ENCODE measurements around the gene PCDHA1.

PCDHA1 gene

DNA sequence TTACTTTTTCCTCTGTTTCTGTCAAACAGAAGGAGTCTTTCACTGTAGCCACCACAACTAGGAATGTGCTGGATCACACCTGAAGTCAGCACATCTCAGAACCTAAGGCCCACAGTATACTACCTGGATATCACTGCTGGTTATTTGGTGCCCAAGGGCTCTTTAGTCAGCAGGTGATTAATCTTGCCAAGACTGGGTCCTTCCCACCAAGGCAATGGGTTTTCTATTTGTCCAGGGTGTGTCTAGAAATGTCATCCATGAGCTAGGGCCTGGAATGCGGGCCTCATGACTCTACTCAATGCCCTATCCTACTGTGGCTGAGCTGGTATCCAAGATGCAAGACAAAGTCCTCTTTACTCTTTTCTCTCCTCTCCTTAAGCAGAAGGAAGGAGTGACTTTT is 130.4 kb downstream of the PCDHA1 start:
- no peak overlapping the region for H3K27ac Mint-ChIP-seq
- H3K4me1 Mint-ChIP-seq (ENCODE audit: low read depth): no peaks in the 10 kb centered on the region
- H3K27me3 Mint-ChIP-seq (ENCODE audit: low read depth): no peaks in the 10 kb centered on the region
- H3K36me3 Mint-ChIP-seq (ENCODE audit: low read depth): no peaks in the 10 kb centered on the region
- peaks cover 15% of the 10 kb centered on the region for H3K9me3 Mint-ChIP-seq
- no peak overlapping the region for H3K4me3 Mint-ChIP-seq

DNA sequence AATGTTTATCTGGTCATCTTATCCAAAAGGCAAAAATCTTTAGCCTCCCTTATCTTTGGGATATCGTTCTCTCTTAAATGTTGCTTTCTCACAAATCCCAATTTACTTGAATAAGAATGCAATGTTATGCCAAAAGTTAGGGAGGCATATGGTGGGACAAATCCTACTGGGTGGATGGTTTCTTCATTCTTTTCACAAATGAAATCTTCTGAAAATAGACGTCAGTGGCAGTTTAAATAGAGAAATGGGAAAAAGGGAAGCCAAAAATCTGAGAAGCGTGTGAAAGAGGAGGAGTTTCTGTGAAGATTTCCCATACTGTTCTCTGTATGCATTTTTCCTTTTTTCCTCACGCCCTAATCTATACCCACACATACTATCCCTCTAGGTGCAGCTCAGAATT is 137.7 kb downstream of the PCDHA1 start:
- Mint-ChIP-seq H3K36me3 (ENCODE audit: low read depth) (no peaks in the 10 kb centered on the region), H3K27ac (no peak overlapping the region), H3K4me3 (no peak overlapping the region), H3K9me3 (peaks cover 4% of the 10 kb centered on the region), H3K4me1 (ENCODE audit: low read depth) (no peaks in the 10 kb centered on the region), H3K27me3 (ENCODE audit: low read depth) (peaks cover 19% of the 10 kb centered on the region)

DNA sequence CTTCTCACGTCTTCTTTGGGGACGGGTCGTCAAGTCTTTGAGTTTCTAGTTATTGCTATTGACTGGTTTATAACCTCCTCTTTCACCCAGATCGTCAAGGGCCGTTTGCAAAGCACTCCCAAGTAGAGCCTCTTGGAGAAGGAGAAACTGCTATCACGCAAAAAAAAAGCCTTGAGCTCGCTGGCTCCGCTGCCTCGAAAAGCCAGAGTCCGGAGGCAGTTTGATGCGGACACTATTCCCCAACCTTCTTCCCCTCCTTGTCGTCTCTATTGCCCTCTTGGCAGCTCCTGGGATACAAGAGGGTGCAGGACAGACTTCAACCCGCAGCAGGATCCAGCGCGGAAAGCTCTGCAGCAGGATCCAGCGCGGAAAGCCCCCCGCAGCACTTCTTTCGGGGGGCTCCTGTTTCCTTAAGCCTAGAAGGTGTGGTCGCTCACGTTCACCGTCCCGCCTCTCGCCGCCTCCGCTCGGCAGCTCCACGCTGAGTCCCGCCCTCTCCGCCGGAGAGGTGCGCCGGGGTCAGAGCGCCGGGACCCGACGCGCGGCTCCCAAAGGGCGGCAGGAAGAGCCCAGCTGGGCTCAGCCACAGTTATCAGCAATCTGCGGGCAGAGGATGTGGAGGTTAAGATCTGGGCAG is 140.0 kb downstream of the PCDHA1 start, which contains the start of gene PCDHAC1:
TSS of gene PCDHAC1 (plus strand) at position 494 of the 637 bp plus-strand sequence. CDS start 594 bp downstream, outside the sequence.
- H3K36me3 Mint-ChIP-seq (ENCODE audit: low read depth): no peaks in the 10 kb centered on the region
- no peak within 1 kb of the TSS for H3K4me3 Mint-ChIP-seq
- H3K27ac Mint-ChIP-seq: no peak within 1 kb of the TSS
- H3K4me1 Mint-ChIP-seq (ENCODE audit: low read depth): no peaks in the 10 kb centered on the region
- peaks cover 22% of the 10 kb centered on the region for H3K27me3 Mint-ChIP-seq (ENCODE audit: low read depth)
- peaks cover 8% of the 10 kb centered on the region for H3K9me3 Mint-ChIP-seq

DNA sequence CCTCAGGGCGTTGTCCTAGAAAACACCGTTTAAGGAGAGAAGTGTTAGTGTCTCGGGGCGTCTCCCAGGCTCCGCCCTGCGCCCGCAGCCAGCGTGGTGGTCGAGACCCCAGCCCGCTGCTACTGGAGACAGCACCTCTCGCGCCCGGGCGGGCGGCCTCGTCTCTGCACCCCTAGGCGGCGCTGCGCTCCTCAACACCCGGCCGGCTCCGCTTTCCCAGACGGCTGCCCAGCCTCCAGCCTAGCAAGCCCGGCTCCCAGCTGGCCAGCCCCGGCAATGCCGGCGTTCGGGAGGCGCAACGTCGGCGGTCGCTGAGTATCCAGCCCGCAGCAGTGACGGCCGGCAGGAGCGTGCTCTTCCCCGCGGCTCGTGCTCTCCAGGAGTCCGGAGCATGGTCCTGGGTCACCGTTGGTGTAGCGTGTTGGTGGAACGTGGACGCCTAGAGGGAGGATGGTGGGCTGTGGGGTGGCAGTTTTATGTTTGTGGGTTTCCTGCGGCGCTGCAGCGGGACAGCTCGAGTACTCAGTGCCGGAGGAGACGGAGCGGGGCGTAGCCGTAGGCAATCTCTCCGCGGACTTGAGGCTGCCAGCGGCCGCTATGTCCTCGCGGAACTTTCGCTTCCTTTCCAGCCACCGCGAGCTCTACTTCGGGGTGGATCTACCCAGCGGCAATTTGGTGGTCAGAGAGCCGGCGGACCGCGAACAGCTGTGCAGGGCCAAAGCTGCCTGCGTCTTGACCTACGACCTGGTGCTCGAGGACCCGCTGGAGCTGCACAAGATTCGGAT is 140.7 kb downstream of the PCDHA1 start:
- Mint-ChIP-seq H3K27me3 (ENCODE audit: low read depth) (peaks cover 22% of the 10 kb centered on the region), H3K4me1 (ENCODE audit: low read depth) (no peaks in the 10 kb centered on the region), H3K27ac (no peak overlapping the region), H3K9me3 (peaks cover 8% of the 10 kb centered on the region), H3K4me3 (no peak overlapping the region), H3K36me3 (ENCODE audit: low read depth) (no peaks in the 10 kb centered on the region)

DNA sequence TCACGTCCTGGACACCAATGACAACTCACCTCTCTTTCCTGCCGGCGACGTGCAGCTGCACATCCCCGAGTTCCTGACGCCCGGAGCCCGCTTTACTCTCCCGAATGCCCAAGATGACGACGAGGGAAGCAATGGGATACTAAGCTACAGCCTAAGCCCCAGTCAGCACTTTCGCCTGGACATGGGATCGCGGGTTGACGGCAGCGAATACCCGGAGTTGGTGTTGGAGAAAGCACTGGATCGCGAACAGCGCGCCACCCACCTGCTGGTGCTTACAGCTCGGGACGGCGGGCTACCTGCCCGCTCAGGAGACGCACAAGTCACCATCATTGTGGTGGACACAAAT is 141.3 kb downstream of the PCDHA1 start:
- H3K4me1 Mint-ChIP-seq (ENCODE audit: low read depth): no peaks in the 10 kb centered on the region
- no peaks in the 10 kb centered on the region for H3K36me3 Mint-ChIP-seq (ENCODE audit: low read depth)
- no peak overlapping the region for H3K4me3 Mint-ChIP-seq
- peaks cover 8% of the 10 kb centered on the region for H3K9me3 Mint-ChIP-seq
- peaks cover 22% of the 10 kb centered on the region for H3K27me3 Mint-ChIP-seq (ENCODE audit: low read depth)
- no peak overlapping the region for H3K27ac Mint-ChIP-seq

DNA sequence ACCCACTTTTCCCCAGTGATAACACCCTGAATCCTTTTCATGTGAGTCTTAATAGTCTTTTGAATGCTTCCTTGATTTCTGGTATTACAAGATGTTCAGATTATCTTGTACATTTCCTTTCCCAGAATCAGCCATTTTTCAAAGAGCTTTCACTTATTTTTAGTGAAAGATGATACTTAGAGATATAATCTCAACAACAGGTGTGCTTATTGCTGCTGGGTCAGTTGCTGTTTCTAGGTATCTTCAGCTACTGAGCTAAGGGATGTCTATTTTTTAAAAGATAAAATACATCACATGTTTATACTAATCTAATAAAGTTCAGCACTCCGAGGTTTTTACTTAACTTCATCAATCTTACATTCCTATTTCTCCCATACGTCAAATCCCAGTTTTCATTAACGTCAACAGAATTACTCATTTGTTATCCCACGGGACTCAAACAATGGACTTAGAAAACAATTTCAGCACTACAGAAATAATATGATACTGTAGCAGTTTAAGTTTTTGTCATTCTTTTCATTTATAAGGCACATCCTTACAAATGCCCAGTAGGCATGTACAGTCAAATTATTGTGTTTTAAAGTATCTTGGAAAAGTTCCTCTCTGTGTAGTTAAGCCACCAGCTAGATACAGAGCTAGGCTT is 149.1 kb downstream of the PCDHA1 start:
- no peaks in the 10 kb centered on the region for H3K27me3 Mint-ChIP-seq (ENCODE audit: low read depth)
- no peaks in the 10 kb centered on the region for H3K36me3 Mint-ChIP-seq (ENCODE audit: low read depth)
- H3K4me1 Mint-ChIP-seq (ENCODE audit: low read depth): no peaks in the 10 kb centered on the region
- H3K4me3 Mint-ChIP-seq: no peak overlapping the region
- H3K27ac Mint-ChIP-seq: no peak overlapping the region
- no peaks in the 10 kb centered on the region for H3K9me3 Mint-ChIP-seq

DNA sequence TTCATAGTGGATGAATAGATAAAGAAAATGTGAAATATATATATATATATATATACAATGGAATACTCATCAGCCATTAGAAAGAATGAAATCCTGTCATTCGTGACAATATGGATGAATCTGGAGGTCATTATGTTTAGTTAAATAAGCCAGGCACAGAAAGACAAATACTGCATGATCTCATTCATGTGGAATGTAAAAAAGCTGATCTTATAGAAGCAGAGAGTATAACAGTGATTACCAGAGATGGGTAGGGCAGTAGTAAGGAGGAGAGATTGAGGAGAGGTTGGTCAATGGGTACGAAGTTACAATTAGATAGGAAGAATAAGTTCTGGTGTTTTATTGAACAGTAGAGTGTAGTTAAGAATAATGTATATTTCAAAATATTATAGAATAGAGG is 160.6 kb downstream of the PCDHA1 start:
- Mint-ChIP-seq H3K4me1 (ENCODE audit: low read depth) (no peaks in the 10 kb centered on the region), H3K9me3 (peaks cover 19% of the 10 kb centered on the region), H3K27me3 (ENCODE audit: low read depth) (no peaks in the 10 kb centered on the region), H3K36me3 (ENCODE audit: low read depth) (no peaks in the 10 kb centered on the region), H3K4me3 (no peak overlapping the region), H3K27ac (no peak overlapping the region)

DNA sequence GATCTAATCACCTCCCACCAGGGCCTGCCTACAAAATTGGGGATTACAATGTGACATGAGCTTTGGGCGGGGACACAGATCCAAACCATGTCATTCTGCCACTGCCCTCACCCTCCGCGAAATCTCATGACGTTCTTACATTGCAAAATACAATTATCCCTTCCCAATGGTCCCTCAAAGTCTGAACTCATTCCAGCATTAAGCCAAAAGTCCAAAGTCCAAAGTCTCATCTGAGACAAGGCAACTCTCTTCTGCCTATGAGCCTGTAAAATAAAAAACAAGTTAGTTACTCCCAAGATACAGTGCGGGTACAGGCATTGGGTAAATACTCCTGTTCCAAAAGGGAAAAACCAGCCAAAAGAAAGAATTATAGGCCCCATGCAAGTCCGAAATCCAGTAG is 165.7 kb downstream of the PCDHA1 start:
- H3K9me3 Mint-ChIP-seq: peaks cover 7% of the 10 kb centered on the region
- H3K36me3 Mint-ChIP-seq (ENCODE audit: low read depth): no peaks in the 10 kb centered on the region
- H3K27me3 Mint-ChIP-seq (ENCODE audit: low read depth): no peaks in the 10 kb centered on the region
- H3K27ac Mint-ChIP-seq: no peak overlapping the region
- no peak overlapping the region for H3K4me3 Mint-ChIP-seq
- no peaks in the 10 kb centered on the region for H3K4me1 Mint-ChIP-seq (ENCODE audit: low read depth)

DNA sequence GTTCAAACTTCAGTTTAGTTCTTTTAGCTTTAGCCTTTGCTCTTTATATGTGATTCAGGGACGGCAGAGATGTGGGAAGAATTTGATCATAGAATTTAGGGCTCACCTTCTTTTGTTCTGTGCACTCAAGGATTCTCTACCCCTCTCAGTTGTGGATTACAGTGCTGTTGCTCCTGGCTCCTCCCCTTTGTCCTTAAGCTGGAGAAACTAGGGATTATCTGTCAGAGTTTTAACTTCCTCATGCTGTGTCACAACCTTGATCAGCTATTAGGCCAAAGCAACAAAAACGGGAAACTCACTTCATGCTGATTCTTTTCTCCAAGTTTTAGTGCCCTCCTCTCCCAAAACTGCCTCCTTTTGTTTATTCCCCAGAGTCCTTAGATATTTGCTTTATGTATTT is 167.3 kb downstream of the PCDHA1 start:
- Mint-ChIP-seq H3K36me3 (ENCODE audit: low read depth) (no peaks in the 10 kb centered on the region), H3K27me3 (ENCODE audit: low read depth) (no peaks in the 10 kb centered on the region), H3K4me1 (ENCODE audit: low read depth) (no peaks in the 10 kb centered on the region), H3K27ac (no peak overlapping the region), H3K9me3 (peaks cover 7% of the 10 kb centered on the region), H3K4me3 (no peak overlapping the region)

DNA sequence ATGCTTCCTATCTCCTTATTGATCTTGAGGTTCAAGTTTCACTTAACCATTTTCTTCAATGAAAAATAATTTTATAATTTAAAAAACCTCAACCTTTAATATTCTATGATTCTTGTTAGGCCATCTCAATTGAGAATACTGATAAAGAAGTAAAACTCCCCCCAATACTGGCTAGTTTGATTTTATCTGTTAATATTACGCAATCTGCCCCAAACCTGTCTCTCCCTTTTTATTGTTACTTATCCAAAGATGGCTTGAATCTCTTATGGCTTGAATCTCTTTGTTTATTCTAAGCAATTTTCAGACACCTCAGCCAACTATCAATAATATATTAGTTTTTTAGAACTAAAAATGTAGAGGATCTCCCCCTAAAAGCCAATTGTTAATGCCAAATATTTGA is 176.2 kb downstream of the PCDHA1 start:
- Mint-ChIP-seq H3K36me3 (ENCODE audit: low read depth) (no peaks in the 10 kb centered on the region), H3K27ac (no peak overlapping the region), H3K9me3 (no peaks in the 10 kb centered on the region), H3K27me3 (ENCODE audit: low read depth) (peaks cover 11% of the 10 kb centered on the region), H3K4me1 (ENCODE audit: low read depth) (no peaks in the 10 kb centered on the region), H3K4me3 (no peak overlapping the region)

DNA sequence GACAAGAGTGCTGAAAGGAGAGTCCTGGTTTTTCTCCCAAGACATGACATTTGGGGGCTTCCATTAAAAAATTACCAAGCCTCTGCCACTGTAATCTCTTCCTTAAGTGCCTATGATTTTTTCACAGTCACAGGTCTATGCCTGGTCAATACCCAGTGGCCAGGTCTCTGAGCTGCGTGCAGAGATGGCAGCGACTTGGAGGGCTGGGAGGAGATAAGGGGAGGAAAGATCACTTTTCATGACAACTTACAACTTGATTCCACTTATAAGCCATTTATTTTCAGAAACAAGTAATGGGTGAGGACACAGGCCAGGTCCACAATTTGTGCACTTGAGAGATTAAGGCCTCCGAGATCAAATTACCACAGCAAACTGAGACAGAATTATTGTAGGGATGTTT is 178.4 kb downstream of the PCDHA1 start:
- H3K27me3 Mint-ChIP-seq (ENCODE audit: low read depth): peaks cover 11% of the 10 kb centered on the region
- no peaks in the 10 kb centered on the region for H3K9me3 Mint-ChIP-seq
- H3K4me1 Mint-ChIP-seq (ENCODE audit: low read depth): no peaks in the 10 kb centered on the region
- no peak overlapping the region for H3K4me3 Mint-ChIP-seq
- H3K36me3 Mint-ChIP-seq (ENCODE audit: low read depth): no peaks in the 10 kb centered on the region
- no peak overlapping the region for H3K27ac Mint-ChIP-seq

DNA sequence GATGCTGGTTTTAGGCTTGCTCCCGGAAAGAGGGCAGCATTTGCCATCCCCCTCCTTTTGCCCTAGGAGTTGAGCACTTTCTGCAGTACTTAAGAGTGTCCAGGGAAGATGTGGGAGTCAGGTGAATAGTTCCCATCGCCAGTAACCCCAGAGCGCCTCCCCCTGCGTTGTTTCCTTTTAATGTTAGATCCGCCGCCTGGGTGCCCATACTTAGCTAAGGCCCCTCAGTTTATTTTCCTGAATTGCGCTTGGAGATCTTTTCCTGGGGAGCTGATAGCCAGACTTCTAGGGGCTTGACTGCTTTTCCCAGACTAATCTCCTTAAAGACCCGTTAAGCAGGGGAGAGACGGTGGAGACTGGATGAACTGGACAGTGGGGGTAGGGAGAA is 180.0 kb downstream of the PCDHA1 start:
- Mint-ChIP-seq H3K4me3 (no peak overlapping the region), H3K4me1 (ENCODE audit: low read depth) (no peaks in the 10 kb centered on the region), H3K27me3 (ENCODE audit: low read depth) (peaks cover 11% of the 10 kb centered on the region), H3K27ac (no peak overlapping the region), H3K9me3 (no peaks in the 10 kb centered on the region), H3K36me3 (ENCODE audit: low read depth) (no peaks in the 10 kb centered on the region)

DNA sequence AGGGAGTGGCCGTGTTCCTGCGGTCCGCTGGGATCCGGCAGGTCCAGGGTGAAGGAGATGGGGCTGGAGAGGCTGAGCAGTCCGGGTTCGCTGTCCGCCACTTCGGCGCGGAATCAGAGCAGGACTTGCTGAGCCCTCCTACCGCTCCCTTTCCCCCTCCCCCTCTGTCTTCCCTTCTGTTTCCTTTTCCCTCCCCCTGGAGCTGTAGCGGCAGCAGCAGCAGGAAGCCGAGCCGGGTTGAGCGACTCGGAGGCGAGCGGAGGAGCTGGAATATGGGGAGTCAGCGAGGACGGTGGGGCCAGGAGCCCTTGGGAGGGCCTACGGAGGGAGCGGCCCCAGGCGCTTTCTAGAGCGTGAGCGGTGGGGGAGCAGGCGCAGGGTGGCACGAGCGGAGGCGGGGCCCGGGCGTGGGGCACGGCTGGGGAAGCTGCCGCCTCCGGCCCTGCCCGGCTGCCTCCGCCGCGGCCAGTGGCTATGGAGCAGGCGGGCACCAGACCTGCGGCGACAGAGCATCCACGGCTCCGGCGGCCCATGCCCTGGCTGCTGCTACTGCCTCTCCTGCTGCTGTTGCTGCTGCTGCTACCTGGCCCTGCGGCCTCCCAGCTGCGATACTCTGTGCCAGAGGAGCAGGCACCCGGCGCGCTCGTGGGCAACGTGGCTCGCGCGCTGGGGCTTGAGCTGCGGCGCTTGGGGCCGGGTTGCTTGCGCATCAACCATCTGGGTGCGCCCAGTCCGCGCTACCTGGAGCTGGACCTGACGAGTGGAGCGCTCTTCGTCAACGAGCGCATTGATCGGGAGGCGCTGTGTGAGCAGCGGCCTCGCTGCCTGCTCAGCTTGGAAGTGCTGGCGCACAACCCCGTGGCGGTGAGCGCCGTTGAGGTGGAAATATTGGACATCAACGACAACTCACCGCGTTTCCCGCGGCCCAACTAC is 180.6 kb downstream of the PCDHA1 start, which contains the start of gene PCDHAC2:
TSS of gene PCDHAC2 (plus strand) at position 184 of the 933 bp plus-strand sequence. CDS start at position 475, 291 bp downstream.
- Mint-ChIP-seq H3K4me1 (ENCODE audit: low read depth) (no peaks in the 10 kb centered on the region), H3K36me3 (ENCODE audit: low read depth) (no peaks in the 10 kb centered on the region), H3K9me3 (no peaks in the 10 kb centered on the region), H3K4me3 (no peak within 1 kb of the TSS), H3K27ac (no peak within 1 kb of the TSS), H3K27me3 (ENCODE audit: low read depth) (peaks cover 11% of the 10 kb centered on the region)

DNA sequence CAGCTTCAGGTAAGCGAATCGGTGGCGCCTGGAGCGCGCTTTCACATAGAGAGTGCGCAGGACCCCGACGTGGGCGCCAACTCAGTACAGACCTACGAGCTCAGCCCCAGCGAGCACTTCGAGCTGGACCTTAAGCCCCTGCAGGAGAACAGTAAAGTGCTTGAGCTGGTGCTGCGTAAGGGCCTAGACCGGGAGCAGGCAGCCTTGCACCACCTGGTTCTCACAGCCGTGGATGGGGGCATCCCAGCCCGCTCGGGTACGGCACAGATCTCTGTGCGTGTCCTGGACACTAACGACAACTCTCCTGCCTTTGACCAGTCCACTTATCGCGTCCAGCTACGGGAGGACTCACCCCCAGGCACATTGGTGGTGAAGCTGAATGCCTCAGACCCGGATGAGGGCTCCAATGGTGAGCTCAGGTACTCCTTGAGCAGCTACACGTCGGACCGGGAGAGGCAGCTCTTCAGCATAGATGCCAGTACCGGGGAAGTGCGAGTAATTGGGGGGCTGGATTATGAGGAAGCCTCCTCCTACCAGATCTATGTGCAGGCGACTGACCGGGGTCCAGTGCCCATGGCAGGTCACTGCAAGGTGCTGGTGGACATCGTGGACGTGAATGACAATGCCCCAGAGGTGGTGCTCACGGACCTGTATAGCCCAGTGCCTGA is 181.4 kb downstream of the PCDHA1 start:
- Mint-ChIP-seq H3K4me1 (ENCODE audit: low read depth) (no peaks in the 10 kb centered on the region), H3K27ac (no peak overlapping the region), H3K36me3 (ENCODE audit: low read depth) (no peaks in the 10 kb centered on the region), H3K27me3 (ENCODE audit: low read depth) (peaks cover 11% of the 10 kb centered on the region), H3K9me3 (no peaks in the 10 kb centered on the region), H3K4me3 (no peak overlapping the region)

Data from T-helper 1 cell treated with Interleukin-12 subunit alpha and Interleukin-12 subunit beta and Interleukin-4 antibody, amounts not matched to agents 30 μg/mL and 1 μg/mL, for 36 hours (primary cell).